HUES48 (cell line): ENCODE data around the gene CCDC66.
"Not testable (repeated sequence)": the region's sequence is repeated elsewhere in the genome, so short reads cannot be mapped to it uniquely, and the experiment has no call there.

Experiments used
- H3K27ac ChIP-seq: one replicate; pipeline ENCODE4 v1.7.0; 2013; ENCODE audit warnings: low read depth, low read length, inconsistent platforms
- H3K27me3 ChIP-seq: 2 replicates; pipeline ENCODE4 v1.6.1; 2013; ENCODE audit warnings: mild to moderate bottlenecking, low read length; ENCODE audit not compliant: control insufficient read depth, insufficient read depth
- H3K36me3 ChIP-seq: 2 replicates; pipeline ENCODE4 v1.6.1; 2013; ENCODE audit warnings: low read length; ENCODE audit not compliant: control insufficient read depth, insufficient read depth
- H3K4me1 ChIP-seq: 2 replicates; pipeline ENCODE4 v1.6.1; 2013; ENCODE audit warnings: mild to moderate bottlenecking, low read length; ENCODE audit not compliant: control insufficient read depth, insufficient read depth
- H3K4me3 ChIP-seq: 2 replicates; pipeline ENCODE4 v1.5.1; 2013; ENCODE audit warnings: mild to moderate bottlenecking, low read depth, low read length
- H3K9ac ChIP-seq: 2 replicates; pipeline ENCODE4 v1.6.1; 2013; ENCODE audit warnings: mild to moderate bottlenecking, low read depth, low read length, moderate library complexity
- H3K9me3 ChIP-seq: 2 replicates; pipeline ENCODE4 v1.6.1; 2013; ENCODE audit warnings: low read length; ENCODE audit not compliant: control insufficient read depth, insufficient read depth

The CCDC66 gene

DNA sequence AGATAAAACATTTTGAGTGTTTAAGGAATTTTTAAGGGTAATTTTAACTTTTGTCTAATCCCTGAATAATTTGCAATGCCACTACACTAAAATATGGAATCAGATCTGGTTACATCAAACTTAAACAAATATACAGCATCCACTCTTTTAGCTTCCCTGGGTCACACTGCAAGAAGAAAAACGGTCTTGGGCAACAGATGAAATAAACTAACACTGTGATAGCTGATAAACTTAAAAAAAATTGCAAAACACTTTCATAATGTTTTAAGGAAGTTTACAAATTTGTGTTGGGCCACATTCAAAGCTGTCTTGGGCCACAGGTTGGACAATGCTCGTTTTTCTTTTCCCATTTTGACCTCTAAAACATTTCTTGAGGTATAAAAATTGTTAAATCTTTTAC is 34.3 kb downstream of the CCDC66 start:
- Histone ChIP-seq H3K9me3 (no peaks in the 10 kb centered on the region), H3K4me1 (peaks cover 13% of the 10 kb centered on the region; the same call in 1 of the 2 replicates), H3K9ac (no peak overlapping the region), H3K36me3 (peaks cover 30% of the 10 kb centered on the region), H3K27ac (peak overlapping the region; percentile 70), H3K4me3 (no peak overlapping the region), H3K27me3 (no peaks in the 10 kb centered on the region)

DNA sequence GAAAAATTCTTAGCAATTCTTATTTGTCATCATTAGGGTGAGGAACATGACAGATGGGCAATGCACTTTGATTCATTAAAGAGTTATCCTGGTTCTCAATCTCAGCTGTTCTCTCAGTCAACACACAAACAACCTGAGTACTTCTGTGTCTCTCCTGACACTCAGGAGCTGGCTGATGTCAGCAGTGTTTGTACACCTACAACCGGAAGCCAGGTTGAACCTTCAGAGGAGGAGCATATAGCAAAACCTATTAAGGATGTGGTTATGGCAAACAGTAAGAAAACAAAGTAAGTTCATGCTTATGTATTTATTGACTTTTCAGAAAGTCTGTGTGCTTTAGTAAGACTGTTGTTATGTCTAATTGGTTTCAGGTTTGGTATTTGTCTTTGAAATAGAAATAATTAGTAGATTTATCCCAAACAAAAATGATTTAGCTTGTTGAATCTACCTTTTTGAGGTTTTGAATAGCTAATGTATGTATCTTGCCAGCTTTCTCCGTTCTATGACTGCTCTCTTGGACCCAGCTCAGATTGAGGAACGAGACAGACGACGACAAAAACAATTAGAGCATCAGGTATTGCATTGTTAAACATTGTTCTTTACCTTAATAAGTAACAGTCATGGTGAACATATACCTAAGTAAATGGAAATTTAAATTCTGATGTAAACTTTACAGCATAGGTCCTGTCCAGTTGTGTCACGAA is 36.6 kb downstream of the CCDC66 start:
- H3K4me1 ChIP-seq: peaks cover 13% of the 10 kb centered on the region; the same call in 1 of the 2 replicates
- H3K36me3 ChIP-seq: peaks cover 33% of the 10 kb centered on the region
- no peaks in the 10 kb centered on the region for H3K9me3 ChIP-seq
- H3K4me3 ChIP-seq: no peak overlapping the region
- H3K27me3 ChIP-seq: no peaks in the 10 kb centered on the region
- H3K9ac ChIP-seq: no peak overlapping the region
- H3K27ac ChIP-seq: no peak overlapping the region

DNA sequence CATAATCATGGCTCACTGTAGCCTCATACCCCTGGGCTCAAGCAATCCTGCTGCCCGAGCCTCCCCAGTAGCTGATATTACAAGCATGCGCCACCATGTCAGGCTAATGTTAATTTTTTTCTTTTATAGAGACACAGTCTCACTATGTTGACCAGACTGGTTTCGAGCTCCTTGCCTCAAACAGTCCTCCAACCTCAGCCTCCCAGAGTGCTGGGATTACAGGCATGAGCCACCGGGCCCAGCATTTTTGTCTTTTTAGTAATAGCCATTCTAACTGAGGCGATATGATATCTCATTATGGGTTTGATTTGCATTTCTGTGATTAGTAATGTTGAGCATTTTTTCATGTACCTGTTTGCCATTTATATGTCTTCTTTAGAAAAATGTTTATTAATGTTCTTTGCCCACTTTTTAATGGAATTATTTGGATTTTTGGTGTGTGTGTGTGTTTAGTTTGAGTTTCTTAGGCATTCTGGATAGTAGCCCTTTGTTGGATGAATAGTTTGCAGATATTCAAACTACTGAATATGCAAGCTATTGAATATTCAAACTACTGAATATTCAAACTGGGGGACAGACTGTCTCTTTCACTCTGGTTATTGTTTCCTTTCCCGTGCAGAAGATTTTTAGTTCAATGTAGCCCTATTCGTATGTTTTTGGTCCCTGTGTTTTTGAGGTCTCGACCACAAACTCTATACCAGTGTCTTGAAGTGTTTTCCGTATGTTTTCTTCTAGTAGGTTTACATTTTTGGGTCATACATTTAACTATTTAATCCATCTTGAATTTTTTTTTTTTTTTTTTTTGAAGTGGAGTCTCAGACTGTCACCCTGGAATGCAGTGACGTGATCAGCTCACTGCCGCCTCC is 39.2 kb downstream of the CCDC66 start:
- H3K4me1 ChIP-seq: no peaks in the 10 kb centered on the region
- H3K27me3 ChIP-seq: no peaks in the 10 kb centered on the region
- no peak overlapping the region for H3K27ac ChIP-seq
- peaks cover 35% of the 10 kb centered on the region for H3K36me3 ChIP-seq
- H3K9ac ChIP-seq: no peak overlapping the region
- no peak overlapping the region for H3K4me3 ChIP-seq
- H3K9me3 ChIP-seq: no peaks in the 10 kb centered on the region

DNA sequence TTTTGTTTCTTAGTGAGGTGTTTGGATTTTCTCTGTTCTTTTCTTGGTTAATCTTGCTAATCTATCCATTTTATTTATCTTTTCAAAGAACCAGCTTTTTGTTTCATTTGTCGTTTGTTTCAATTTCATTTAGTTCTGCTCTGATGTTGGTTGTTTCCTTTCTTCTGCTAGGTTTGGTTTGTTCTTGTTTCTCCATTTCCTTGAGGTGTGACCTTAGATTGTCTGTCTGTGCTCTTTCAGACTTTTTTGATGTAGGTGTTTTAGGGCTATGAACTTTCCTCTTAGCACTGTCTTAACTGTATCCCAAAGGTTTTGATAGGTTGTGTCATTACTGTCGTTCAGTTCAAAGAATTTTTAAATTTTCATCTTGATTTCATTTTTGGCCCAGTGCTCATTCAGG is 51.5 kb downstream of the CCDC66 start:
- H3K36me3 ChIP-seq: peaks cover 18% of the 10 kb centered on the region
- not testable (repeated sequence) for H3K27ac ChIP-seq, H3K4me1 ChIP-seq, H3K4me3 ChIP-seq, H3K27me3 ChIP-seq, H3K9me3 ChIP-seq, H3K9ac ChIP-seq

DNA sequence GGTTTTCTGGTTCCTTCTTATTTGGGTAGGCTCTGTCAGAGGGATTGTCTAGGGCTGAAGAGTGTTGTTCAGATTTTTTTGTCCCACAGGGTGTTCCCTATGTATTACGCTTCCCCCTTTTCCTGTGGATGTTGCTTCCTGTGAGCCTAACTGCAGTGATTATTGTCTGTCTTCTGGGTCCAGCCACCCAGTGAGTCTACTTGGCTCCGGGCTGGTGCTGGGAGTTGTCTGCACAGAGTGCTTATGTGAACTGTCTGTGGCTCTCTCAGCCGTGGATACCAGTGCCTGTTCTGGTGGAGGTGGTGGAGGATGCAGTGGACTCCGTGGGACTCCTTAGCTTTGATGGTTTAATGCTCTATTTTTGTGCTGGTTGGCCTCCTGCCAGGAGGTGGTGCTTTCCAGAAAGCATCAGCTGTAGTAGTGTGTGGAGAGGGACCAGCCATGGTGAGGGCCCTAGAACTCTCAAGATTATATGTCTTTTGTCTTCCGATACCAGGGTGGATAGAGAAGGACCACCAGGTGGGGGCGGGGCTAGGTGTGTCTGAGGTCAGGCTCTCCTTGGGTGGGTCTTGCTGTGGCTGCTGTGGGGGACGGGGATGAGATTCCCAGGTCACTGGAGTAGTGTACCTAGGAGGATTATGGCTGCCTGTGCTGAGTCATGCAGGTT is 53.8 kb downstream of the CCDC66 start:
- no peak overlapping the region for H3K9ac ChIP-seq
- no peaks in the 10 kb centered on the region for H3K27me3 ChIP-seq
- no peak overlapping the region for H3K27ac ChIP-seq
- peaks cover 38% of the 10 kb centered on the region for H3K36me3 ChIP-seq
- peaks cover 6% of the 10 kb centered on the region for H3K4me1 ChIP-seq
- H3K4me3 ChIP-seq: no peak overlapping the region
- no peaks in the 10 kb centered on the region for H3K9me3 ChIP-seq

DNA sequence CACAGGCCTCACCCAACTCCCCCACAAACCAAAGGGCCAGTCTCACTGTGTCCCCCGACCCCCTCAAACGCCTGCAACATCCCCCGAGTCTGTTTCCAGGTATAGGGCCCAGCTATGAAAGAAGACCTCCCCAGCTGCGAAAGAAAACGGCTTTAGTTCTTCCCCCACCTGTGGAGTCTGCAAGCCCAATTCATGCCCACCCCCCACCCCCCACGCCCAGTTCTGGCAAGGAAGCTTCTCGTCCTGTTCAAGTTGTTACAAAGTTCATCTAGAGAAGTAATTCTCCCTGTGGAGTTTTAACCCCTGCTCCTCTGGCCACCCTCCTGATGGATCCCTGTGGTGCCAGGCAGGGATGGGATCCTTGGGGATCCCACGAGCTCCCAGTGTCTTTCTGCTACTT is 54.4 kb downstream of the CCDC66 start:
- peaks cover 6% of the 10 kb centered on the region for H3K4me1 ChIP-seq
- no peak overlapping the region for H3K9ac ChIP-seq
- no peak overlapping the region for H3K27ac ChIP-seq
- no peak overlapping the region for H3K4me3 ChIP-seq
- H3K36me3 ChIP-seq: peaks cover 38% of the 10 kb centered on the region
- H3K9me3 ChIP-seq: no peaks in the 10 kb centered on the region
- no peaks in the 10 kb centered on the region for H3K27me3 ChIP-seq

DNA sequence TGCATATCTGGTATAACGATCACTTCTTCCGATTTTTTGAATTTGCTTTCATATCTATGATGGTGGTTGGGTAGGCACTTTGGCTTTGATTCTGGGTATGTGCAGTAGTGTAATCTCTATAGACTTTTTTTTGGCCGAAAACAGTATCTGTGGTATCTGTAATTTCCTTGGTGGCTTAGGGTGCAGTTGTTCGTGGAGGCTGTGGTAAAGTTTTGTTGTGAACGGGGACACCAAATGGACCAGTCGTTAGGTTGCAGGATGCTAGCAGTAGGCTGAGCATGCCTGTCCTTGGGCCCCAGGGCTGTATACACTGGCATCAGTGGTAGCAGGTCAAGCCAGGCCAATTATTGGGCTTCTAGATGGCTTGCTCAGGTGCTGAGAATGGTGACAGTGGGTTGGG is 55.2 kb downstream of the CCDC66 start:
- Histone ChIP-seq H3K27ac (no peak overlapping the region), H3K9me3 (no peaks in the 10 kb centered on the region), H3K4me1 (peaks cover 6% of the 10 kb centered on the region), H3K27me3 (no peaks in the 10 kb centered on the region), H3K9ac (no peak overlapping the region), H3K4me3 (no peak overlapping the region), H3K36me3 (peaks cover 43% of the 10 kb centered on the region)

DNA sequence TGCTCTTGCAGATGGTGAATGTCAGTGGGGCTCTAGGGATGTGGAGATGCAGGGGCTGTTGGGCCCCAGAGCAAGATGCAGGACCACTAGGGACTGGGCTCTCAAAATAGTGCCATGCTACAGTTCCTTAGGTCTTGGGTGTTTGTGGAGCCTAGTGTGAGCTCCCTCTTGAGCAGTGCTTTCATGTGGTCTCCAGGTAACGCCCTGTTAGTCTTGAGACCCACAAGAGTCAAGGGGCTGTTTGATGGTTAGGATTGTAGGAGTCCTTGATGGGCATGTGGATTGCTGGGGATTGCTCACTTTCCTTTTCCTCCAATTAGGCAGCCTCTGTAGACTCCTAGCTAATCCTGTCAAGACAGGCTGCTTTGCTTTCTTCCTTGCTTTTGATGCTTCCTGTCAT is 56.0 kb downstream of the CCDC66 start:
- no peak overlapping the region for H3K9ac ChIP-seq
- H3K27me3 ChIP-seq: no peaks in the 10 kb centered on the region
- H3K27ac ChIP-seq: no peak overlapping the region
- H3K4me1 ChIP-seq: peaks cover 6% of the 10 kb centered on the region
- H3K9me3 ChIP-seq: no peaks in the 10 kb centered on the region
- no peak overlapping the region for H3K4me3 ChIP-seq
- peaks cover 52% of the 10 kb centered on the region for H3K36me3 ChIP-seq

DNA sequence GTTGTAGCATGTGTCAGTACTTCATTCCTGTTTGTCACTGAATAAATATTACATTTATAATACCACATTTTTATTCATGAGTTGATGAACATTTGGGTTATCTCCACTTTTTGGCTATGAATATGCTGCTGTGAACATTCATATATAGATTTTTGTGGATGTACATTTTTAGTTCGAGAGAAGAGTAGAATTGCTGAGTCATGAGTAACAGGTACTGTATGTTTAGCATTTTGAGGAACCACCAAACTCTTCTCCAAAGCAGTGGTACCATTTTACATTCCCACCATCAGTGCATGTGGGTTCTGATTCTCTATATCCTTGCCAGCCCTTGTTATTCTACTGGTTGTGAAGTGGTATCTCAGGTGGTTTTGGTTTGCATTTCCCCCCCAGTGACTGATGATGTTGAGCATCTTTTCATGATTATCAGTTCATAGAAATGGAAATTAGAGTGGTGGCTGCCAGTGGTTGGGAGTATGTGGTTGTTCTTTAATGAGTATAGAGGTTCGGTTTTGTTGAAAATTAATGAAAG is 59.6 kb downstream of the CCDC66 start:
- H3K27me3 ChIP-seq: no peaks in the 10 kb centered on the region
- no peaks in the 10 kb centered on the region for H3K4me1 ChIP-seq
- no peaks in the 10 kb centered on the region for H3K9me3 ChIP-seq
- H3K9ac ChIP-seq: no peak overlapping the region
- no peak overlapping the region for H3K4me3 ChIP-seq
- H3K36me3 ChIP-seq: peaks cover 87% of the 10 kb centered on the region
- no peak overlapping the region for H3K27ac ChIP-seq

DNA sequence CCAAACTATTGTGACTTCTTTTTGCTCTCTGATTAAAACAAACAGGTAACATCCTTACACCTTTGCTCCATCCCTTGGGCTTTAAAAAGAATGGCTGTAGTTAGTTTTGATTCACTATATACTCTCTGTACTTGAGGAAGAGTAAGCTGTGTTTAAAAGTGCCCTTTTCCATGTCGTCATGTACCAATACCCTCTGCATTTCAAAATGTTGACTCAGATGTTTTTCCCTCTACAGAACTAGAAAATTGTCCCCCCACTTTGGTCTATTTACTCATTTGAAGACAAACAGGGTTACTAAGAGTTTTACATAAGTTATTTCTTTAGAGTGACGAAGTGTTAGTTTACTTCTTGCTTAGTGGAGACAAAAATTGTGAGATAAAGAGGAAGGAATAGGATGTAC is 63.4 kb downstream of the CCDC66 start:
- H3K4me1 ChIP-seq: no peaks in the 10 kb centered on the region
- no peak overlapping the region for H3K4me3 ChIP-seq
- H3K9ac ChIP-seq: no peak overlapping the region
- no peaks in the 10 kb centered on the region for H3K9me3 ChIP-seq
- H3K27ac ChIP-seq: no peak overlapping the region
- H3K36me3 ChIP-seq: peaks cover 100% of the 10 kb centered on the region
- no peaks in the 10 kb centered on the region for H3K27me3 ChIP-seq

DNA sequence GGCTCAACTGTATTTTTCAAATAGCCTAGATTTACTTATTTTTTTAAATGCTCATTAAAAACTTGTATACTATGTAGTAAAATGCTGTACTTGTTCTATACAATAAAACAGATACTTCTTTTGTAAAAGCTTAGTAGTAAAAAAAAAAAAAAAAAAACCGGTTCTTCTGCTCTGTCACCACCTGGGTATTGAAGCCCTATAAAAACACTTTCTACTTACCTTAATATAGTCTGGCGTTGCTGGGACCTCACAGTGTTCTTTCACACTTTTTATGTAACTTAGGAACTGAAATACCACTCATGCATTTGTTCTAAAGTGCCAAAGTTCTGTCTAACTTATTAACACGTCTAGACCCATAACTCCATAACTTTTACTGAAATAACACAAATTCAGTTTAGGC is 64.7 kb downstream of the CCDC66 start:
- H3K9ac ChIP-seq: no peak overlapping the region
- H3K36me3 ChIP-seq: peaks cover 96% of the 10 kb centered on the region
- H3K27me3 ChIP-seq: no peaks in the 10 kb centered on the region
- no peaks in the 10 kb centered on the region for H3K4me1 ChIP-seq
- no peak overlapping the region for H3K27ac ChIP-seq
- H3K9me3 ChIP-seq: no peaks in the 10 kb centered on the region
- no peak overlapping the region for H3K4me3 ChIP-seq
